ENCODE measurements around the gene MLEC.

DNA sequence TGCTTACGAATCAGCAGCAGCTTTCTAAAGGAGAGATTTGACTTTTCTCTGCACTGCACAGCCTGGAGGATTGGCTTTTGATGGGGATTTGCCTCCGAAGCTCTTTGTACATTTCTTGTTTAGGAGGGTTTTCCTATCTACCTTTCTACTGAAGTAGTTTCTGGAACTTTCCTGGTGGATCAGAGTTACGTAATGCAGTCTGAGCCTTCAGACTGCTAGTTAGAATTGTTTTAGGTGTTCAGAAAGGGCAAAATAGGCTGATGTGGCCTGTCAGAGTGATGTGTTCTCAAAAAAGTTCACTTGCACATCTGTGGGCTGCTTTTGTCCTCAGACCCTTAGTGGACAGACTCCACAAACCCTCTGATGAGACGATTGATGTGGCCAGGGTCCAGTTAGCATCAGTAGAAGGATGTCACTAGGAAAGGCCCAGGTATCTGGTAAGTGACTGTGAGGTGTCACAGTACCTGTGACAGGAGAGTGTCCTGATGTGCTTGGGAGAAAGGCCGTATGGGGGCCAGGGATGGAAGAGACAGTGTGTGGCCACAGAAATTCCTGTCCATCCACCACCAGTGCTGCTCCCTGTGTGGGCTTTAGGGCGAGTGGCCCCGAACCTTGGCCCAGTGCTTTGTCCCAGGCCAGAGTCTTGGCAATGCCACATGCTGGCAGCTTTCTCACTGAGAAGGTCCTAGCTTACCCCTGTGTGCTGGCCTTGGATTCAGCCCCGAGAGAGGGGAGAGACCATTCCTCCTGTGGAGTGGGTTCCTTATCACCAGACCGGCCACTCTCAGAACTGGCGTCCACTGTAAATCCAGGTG, 34.2 kb downstream of the MLEC start:
- no peak for TF ChIP-seq EZH2 (IDR thresholded peaks at IDR 0.05; ENCODE audit: insufficient read depth, poor library complexity, severe bottlenecking)
- no peak for TF ChIP-seq EZH2phosphoT487 (IDR thresholded peaks at IDR 0.05; ENCODE audit: insufficient read depth, low read depth)
